Keratinocyte (primary cell): Measurements from ENCODE around the gene CEP295NL. TPM values are rescaled to one million over a fixed set of nuclear protein-coding genes. Genes with fewer than 3 reads are reported as not detected.

ENCODE experiments used
- DNase-seq: peaks from one replicate; pipeline ENCODE4 v3.0.0-alpha.2; 2011; ENCODE audit warnings: low read depth, missing footprints, low spot score
- FAIRE-seq: peaks from 2 replicates; lab custom pipeline; 2011; peaks lifted over from hg19 to GRCh38; lab: Jason Lieb, UNC
- H2AFZ ChIP-seq: 2 replicates; pipeline ENCODE4 v1.6.0; 2012; ENCODE audit warnings: low read length, control low read depth, inconsistent platforms; ENCODE audit not compliant: control insufficient read depth
- H3K27ac ChIP-seq: 2 replicates; pipeline ENCODE4 v1.5.1; 2011; ENCODE audit warnings: low read length; ENCODE audit not compliant: control insufficient read depth, insufficient read depth
- H3K27me3 ChIP-seq: 3 replicates; pipeline ENCODE4 v1.6.0; 2011; ENCODE audit warnings: low read length; ENCODE audit not compliant: control insufficient read depth, insufficient read depth; ENCODE audit errors: extremely low read depth
- H3K36me3 ChIP-seq, 2 experiments: 2 replicates in 1 of 2; 3 replicates in 1 of 2; pipeline ENCODE4 v1.5.1; 2011; ENCODE audit warnings: low read length in 2 of 2, mild to moderate bottlenecking in 1 of 2; ENCODE audit not compliant: control insufficient read depth in 2 of 2, insufficient read depth in 2 of 2; ENCODE audit errors: extremely low read depth in 1 of 2
- H3K4me1 ChIP-seq: 3 replicates; pipeline ENCODE4 v1.5.1; 2011; ENCODE audit warnings: low read length; ENCODE audit not compliant: control insufficient read depth, insufficient read depth; ENCODE audit errors: extremely low read depth
- H3K4me2 ChIP-seq: 3 replicates; pipeline ENCODE4 v1.6.0; 2011; ENCODE audit warnings: low read depth, low read length; ENCODE audit not compliant: control insufficient read depth, insufficient read depth; ENCODE audit errors: extremely low read depth
- H3K4me3 ChIP-seq, 3 experiments: fragments of 200-600 bp in 1 of 3; sonication (generic) in 1 of 3; 2 replicates in 2 of 3; 3 replicates in 1 of 3; pipeline ENCODE4 v1.5.1; 2011 to 2016; ENCODE audit warnings: low read length in 3 of 3, mild to moderate bottlenecking in 3 of 3, control low read depth in 2 of 3, inconsistent platforms in 1 of 3, low read depth in 1 of 3, mixed read lengths in 1 of 3, mixed run types in 1 of 3, moderate library complexity in 1 of 3; ENCODE audit not compliant: control insufficient read depth in 2 of 3, insufficient read depth in 2 of 3; ENCODE audit errors: extremely low read depth in 1 of 3
- H3K79me2 ChIP-seq: 2 replicates; pipeline ENCODE4 v1.6.0; 2012; ENCODE audit warnings: low read length; ENCODE audit not compliant: control insufficient read depth, insufficient read depth
- H3K9ac ChIP-seq: 3 replicates; pipeline ENCODE4 v1.6.0; 2011; ENCODE audit warnings: low read length; ENCODE audit not compliant: control insufficient read depth, insufficient read depth; ENCODE audit errors: extremely low read depth
- H3K9me1 ChIP-seq: 3 replicates; pipeline ENCODE4 v1.6.0; 2011; ENCODE audit warnings: low read length; ENCODE audit not compliant: control insufficient read depth, insufficient read depth; ENCODE audit errors: extremely low read depth
- H3K9me3 ChIP-seq: 2 replicates; pipeline ENCODE4 v1.5.1; 2012; ENCODE audit warnings: low read depth, low read length; ENCODE audit not compliant: control insufficient read depth
- H4K20me1 ChIP-seq: 3 replicates; pipeline ENCODE4 v1.6.0; 2011; ENCODE audit warnings: low read length; ENCODE audit not compliant: control insufficient read depth, insufficient read depth; ENCODE audit errors: extremely low read depth
- EZH2 ChIP-seq: IDR thresholded peaks from one replicate; pipeline ENCODE4 v1.6.1; 2012; ENCODE audit warnings: inconsistent platforms, mild to moderate bottlenecking, low read length, moderate library complexity
- dilution Hi-C: fragments of 300-500 bp; cut with MboI; formaldehyde crosslinking; loops from one replicate; pipeline ENCODE4 v1.7.0; 2020; ENCODE audit warnings: low sequenced_read_pairs; ENCODE audit not compliant: extremely low pct_ligation_motif_present
- polyA plus RNA-seq, 5 experiments: library from polyadenylated mRNA; depleted of rRNA in 3 of 5; stranded (reverse) in 3 of 5; stranded (forward) in 1 of 5; unstranded in 1 of 5; fragments of >200 nt; gene quantifications; 1 replicate in 1 of 5; 2 replicates in 3 of 5; 3 replicates in 1 of 5; pipeline versions ENCODE4 v1.2.1 to v1.2.3, GENCODE V29; 2011 to 2012; ENCODE audit warnings: missing spikeins in 2 of 5, low read depth in 1 of 5, low replicate concordance in 1 of 5
- TF ChIP-seq, protein P1 (sequence below), 3 experiments: IDR thresholded peaks in 1 of 3; conservative IDR thresholded peaks in 1 of 3; optimal IDR thresholded peaks in 1 of 3; 2 replicates in 2 of 3; 3 replicates in 1 of 3; pipeline versions ENCODE3 to v1.5.1; 2011; ENCODE audit warnings: low read length in 3 of 3, mild to moderate bottlenecking in 3 of 3, moderate library complexity in 2 of 3, control low read depth in 1 of 3, inconsistent platforms in 1 of 3; ENCODE audit not compliant: insufficient read depth in 2 of 3; ENCODE audit errors: extremely low read depth in 1 of 3

Gene CEP295NL
- polyA plus RNA-seq, 1 donor (not counting 4 experiments of a cell fraction or from before 2014, with no cell fraction given): not detected

DNA sequence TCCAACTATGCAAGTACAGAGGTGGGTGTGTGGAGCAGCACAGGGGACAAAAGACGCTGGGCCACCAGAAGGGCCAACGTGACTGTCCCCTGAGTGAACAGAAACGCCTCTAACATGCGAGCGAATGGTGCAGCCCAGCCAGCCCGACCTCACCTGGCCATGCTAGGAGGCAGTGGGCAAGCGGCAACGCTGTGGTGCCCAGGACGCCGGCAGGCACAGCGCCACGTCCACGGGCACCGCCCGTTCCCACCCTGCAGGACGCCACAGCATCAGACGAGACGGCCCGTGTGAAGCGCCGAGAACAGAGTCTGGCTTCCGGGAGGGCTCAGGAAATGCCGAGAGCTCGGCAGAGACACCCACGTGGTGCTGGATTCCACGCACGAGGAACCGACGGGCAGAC is 2.2 kb downstream of the CEP295NL start:
- Histone ChIP-seq H3K9ac (no peak overlapping the region), H3K4me2 (no peak overlapping the region), H3K4me1 (no peaks in the 10 kb centered on the region), H3K36me3 (no peaks in the 10 kb centered on the region), H3K4me3 (no peak overlapping the region), H4K20me1 (no peaks in the 10 kb centered on the region), H3K79me2 (no peaks in the 10 kb centered on the region), H3K9me3 (no peaks in the 10 kb centered on the region), H3K27me3 (peaks cover 22% of the 10 kb centered on the region), H2AFZ (no peak overlapping the region), H3K27ac (no peak overlapping the region), H3K9me1 (no peaks in the 10 kb centered on the region)
- no peak for DNase-seq
- dilution Hi-C loops: no loop called here
- no peak for FAIRE-seq
- no peak for TF ChIP-seq EZH2
- TF ChIP-seq, protein P1, sequence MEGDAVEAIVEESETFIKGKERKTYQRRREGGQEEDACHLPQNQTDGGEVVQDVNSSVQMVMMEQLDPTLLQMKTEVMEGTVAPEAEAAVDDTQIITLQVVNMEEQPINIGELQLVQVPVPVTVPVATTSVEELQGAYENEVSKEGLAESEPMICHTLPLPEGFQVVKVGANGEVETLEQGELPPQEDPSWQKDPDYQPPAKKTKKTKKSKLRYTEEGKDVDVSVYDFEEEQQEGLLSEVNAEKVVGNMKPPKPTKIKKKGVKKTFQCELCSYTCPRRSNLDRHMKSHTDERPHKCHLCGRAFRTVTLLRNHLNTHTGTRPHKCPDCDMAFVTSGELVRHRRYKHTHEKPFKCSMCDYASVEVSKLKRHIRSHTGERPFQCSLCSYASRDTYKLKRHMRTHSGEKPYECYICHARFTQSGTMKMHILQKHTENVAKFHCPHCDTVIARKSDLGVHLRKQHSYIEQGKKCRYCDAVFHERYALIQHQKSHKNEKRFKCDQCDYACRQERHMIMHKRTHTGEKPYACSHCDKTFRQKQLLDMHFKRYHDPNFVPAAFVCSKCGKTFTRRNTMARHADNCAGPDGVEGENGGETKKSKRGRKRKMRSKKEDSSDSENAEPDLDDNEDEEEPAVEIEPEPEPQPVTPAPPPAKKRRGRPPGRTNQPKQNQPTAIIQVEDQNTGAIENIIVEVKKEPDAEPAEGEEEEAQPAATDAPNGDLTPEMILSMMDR (optimal IDR thresholded peaks at IDR 0.05 in 1 of 3, IDR thresholded peaks at IDR 0.05 in 1 of 3, conservative IDR thresholded peaks at IDR 0.05 in 1 of 3; ENCODE audit: extremely low read depth in 1 of 3, insufficient read depth in 2 of 3, low read length in 3 of 3): no peak

DNA sequence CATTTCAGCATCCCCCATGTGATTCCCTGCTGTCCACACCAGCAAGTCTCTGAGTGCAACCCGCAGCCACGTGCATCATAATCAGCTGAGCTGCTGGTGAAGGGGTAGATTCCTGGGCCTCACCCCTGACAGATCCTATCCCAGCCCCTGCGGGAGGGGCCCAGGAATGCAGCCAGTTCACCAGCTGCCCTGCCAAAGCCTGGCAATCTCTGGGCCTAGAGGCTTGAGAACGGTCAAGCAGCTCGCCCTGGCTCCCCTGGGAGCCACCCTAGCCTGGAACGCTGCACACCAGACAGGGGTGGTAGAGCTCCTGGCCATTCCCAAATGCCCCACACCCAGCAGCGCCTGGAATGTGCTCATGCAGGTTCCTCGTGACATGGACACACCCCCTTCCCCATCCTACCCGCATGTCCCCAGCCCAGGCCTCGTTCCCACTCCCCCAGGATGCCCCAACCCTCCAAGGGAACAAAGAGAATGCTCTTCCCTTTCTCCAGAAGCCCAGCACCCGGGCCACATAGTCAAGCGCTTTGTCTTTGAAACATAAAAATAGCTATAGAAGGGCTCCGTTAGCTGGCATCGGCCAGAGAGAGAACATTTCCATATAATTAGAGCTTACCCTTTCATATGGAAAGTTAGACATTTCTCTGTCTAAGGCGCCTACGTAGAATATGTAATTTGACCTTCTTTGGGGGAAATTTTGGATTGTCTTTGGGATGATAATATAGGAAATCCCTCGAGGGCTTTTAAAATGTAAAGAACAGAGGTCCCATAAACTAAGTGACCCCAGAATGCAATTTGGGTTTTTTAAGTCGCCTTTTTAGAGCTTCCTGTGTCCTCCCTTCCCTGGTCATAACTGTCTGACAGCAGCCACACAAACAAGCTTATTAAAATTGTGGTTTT is 3.4 kb downstream of the CEP295NL start:
- Histone ChIP-seq H3K9me1 (no peaks in the 10 kb centered on the region), H4K20me1 (no peaks in the 10 kb centered on the region), H3K9ac (no peak overlapping the region), H3K79me2 (no peaks in the 10 kb centered on the region), H3K4me1 (no peaks in the 10 kb centered on the region), H3K27ac (no peak overlapping the region), H3K27me3 (peaks cover 25% of the 10 kb centered on the region), H3K4me2 (no peak overlapping the region), H3K9me3 (no peaks in the 10 kb centered on the region), H3K4me3 (no peak overlapping the region), H2AFZ (no peak overlapping the region), H3K36me3 (no peaks in the 10 kb centered on the region)
- TF ChIP-seq EZH2: no peak
- TF ChIP-seq, protein P1 (optimal IDR thresholded peaks at IDR 0.05 in 1 of 3, IDR thresholded peaks at IDR 0.05 in 1 of 3, conservative IDR thresholded peaks at IDR 0.05 in 1 of 3; ENCODE audit: extremely low read depth in 1 of 3, insufficient read depth in 2 of 3, low read length in 3 of 3): no peak
- dilution Hi-C loops: no loop called here
- FAIRE-seq (no peak), DNase-seq (no peak)
